H1 (cell line): ENCODE results near the gene RRAGC. TPM values are rescaled to one million over a fixed set of nuclear protein-coding genes. Genes with fewer than 3 reads are reported as not detected.
A peak's percentile ranks its signal among the peaks of the same experiment; 100 is the strongest.

Experiments
- CTCF ChIA-PET: fragments of 300-600 bp; sonication (Branson Sonifier 250); formaldehyde crosslinking; loops from one replicate; lab custom pipeline; 2021; ENCODE audit not compliant: partially characterized antibody; lab: Charles Lee
- POLR2A ChIA-PET: fragments of 300-600 bp; sonication (Branson Sonifier 250); formaldehyde crosslinking; loops from one replicate; lab custom pipeline; 2021; ENCODE audit warnings: inconsistent platforms; ENCODE audit not compliant: partially characterized antibody; lab: Charles Lee
- DNase-seq, 2 experiments: peaks; one replicate each; pipeline versions ENCODE4 v3.0.0 to v3.0.0-alpha.2; 2010 to 2022; ENCODE audit warnings: low spot score in 2 of 2, low read depth in 1 of 2, mixed read lengths in 1 of 2
- FAIRE-seq: peaks from 2 replicates; lab custom pipeline; 2011; peaks lifted over from hg19 to GRCh38; lab: Jason Lieb, UNC
- H2AFZ ChIP-seq: 2 replicates; pipeline ENCODE4 v1.8.1; 2012; ENCODE audit warnings: low read length, inconsistent platforms
- H2AK5ac ChIP-seq: 2 replicates; pipeline ENCODE4 v1.6.1; 2013; ENCODE audit warnings: low read depth, low read length
- H2BK120ac ChIP-seq: replicated peaks from 2 replicates; pipeline ENCODE3; 2013; ENCODE audit warnings: low read depth, low read length, inconsistent platforms
- H2BK12ac ChIP-seq: 2 replicates; pipeline ENCODE4 v1.6.1; 2013; ENCODE audit warnings: low read depth, low read length
- H2BK15ac ChIP-seq: 2 replicates; pipeline ENCODE4 v1.6.1; 2013; ENCODE audit warnings: low read length
- H2BK20ac ChIP-seq: 2 replicates; pipeline ENCODE4 v1.6.1; 2013; ENCODE audit warnings: low read length
- H2BK5ac ChIP-seq: 2 replicates; pipeline ENCODE4 v1.6.1; 2013; ENCODE audit warnings: low read depth, low read length
- H3K14ac ChIP-seq: 2 replicates; pipeline ENCODE4 v1.6.1; 2013; ENCODE audit warnings: inconsistent platforms; ENCODE audit not compliant: insufficient read length
- H3K18ac ChIP-seq: 2 replicates; pipeline ENCODE4 v1.6.1; 2013; ENCODE audit warnings: low read length; ENCODE audit errors: extremely low read depth
- H3K23ac ChIP-seq: 2 replicates; pipeline ENCODE4 v1.6.1; 2013; ENCODE audit warnings: inconsistent platforms; ENCODE audit not compliant: insufficient read length
- H3K23me2 ChIP-seq: 2 replicates; pipeline ENCODE4 v1.6.1; 2013; ENCODE audit warnings: low read depth, low read length
- H3K27ac ChIP-seq: 2 replicates; pipeline ENCODE4 v1.6.1; 2011; ENCODE audit warnings: low read depth, low read length, inconsistent platforms
- H3K27me3 ChIP-seq, 4 experiments: replicated peaks in 1 of 4; 1 replicate in 1 of 4; 2 replicates in 3 of 4; pipeline versions ENCODE4 v1.6.1 to v1.8.1; 2011 to 2013; ENCODE audit warnings: low read length in 3 of 4, mild to moderate bottlenecking in 3 of 4, inconsistent platforms in 2 of 4, mixed read lengths in 2 of 4, moderate library complexity in 1 of 4; ENCODE audit not compliant: control insufficient read depth in 3 of 4, insufficient read depth in 3 of 4; ENCODE audit errors: extremely low read depth in 1 of 4
- H3K36me3 ChIP-seq, 4 experiments: 2 replicates each; pipeline versions ENCODE4 v1.6.1 to v1.8.1; 2011 to 2013; ENCODE audit warnings: mild to moderate bottlenecking in 4 of 4, low read length in 3 of 4, moderate library complexity in 2 of 4, control low read depth in 1 of 4, inconsistent platforms in 1 of 4; ENCODE audit not compliant: insufficient read depth in 4 of 4, control insufficient read depth in 2 of 4
- H3K4ac ChIP-seq: replicated peaks from 2 replicates; pipeline ENCODE3; 2013; ENCODE audit warnings: low read length, low read depth, mixed read lengths, inconsistent platforms; ENCODE audit not compliant: insufficient read length
- H3K4me1 ChIP-seq, 4 experiments: replicated peaks in 1 of 4; 1 replicate in 1 of 4; 2 replicates in 3 of 4; pipeline versions ENCODE4 v1.6.1 to v1.8.1; 2011 to 2013; ENCODE audit warnings: low read length in 3 of 4, inconsistent platforms in 2 of 4, mixed read lengths in 1 of 4; ENCODE audit not compliant: insufficient read depth in 4 of 4, control insufficient read depth in 3 of 4
- H3K4me2 ChIP-seq, 2 experiments: 2 replicates each; pipeline versions ENCODE4 v1.6.1 to v1.8.1; 2011 to 2013; ENCODE audit warnings: low read depth in 2 of 2, low read length in 2 of 2, control low read depth in 1 of 2, inconsistent platforms in 1 of 2, mild to moderate bottlenecking in 1 of 2; ENCODE audit not compliant: insufficient read depth in 1 of 2
- H3K4me3 ChIP-seq, 4 experiments: fragments of 200-600, 300-600 bp in 1 of 4; sonication (generic), shearing (Covaris generic), sonication (Bioruptor Twin) in 1 of 4; 2 replicates each; pipeline versions ENCODE4 v1.5.1 to v1.8.1; 2011 to 2016; ENCODE audit warnings: low read length in 4 of 4, low read depth in 3 of 4, control low read depth in 2 of 4, inconsistent platforms in 2 of 4, mild to moderate bottlenecking in 2 of 4, mixed read lengths in 1 of 4, moderate library complexity in 1 of 4; ENCODE audit not compliant: insufficient read depth in 2 of 4; ENCODE audit errors: extremely low read depth in 1 of 4
- H3K56ac ChIP-seq: replicated peaks from 2 replicates; pipeline ENCODE3; 2013; ENCODE audit warnings: low read depth, mild to moderate bottlenecking, mixed read lengths, low read length, inconsistent platforms; ENCODE audit not compliant: insufficient read length
- H3K79me1 ChIP-seq: 2 replicates; pipeline ENCODE4 v1.6.1; 2013; ENCODE audit warnings: low read depth, low read length, control low read depth
- H3K79me2 ChIP-seq, 2 experiments: 2 replicates each; pipeline versions ENCODE4 v1.6.1 to v1.8.1; 2012 to 2013; ENCODE audit warnings: low read length in 2 of 2, mild to moderate bottlenecking in 2 of 2, inconsistent platforms in 1 of 2; ENCODE audit not compliant: insufficient read depth in 2 of 2, control insufficient read depth in 1 of 2
- H3K9ac ChIP-seq, 4 experiments: replicated peaks in 1 of 4; 1 replicate in 1 of 4; 2 replicates in 3 of 4; pipeline versions ENCODE4 v1.6.1 to v1.8.1; 2011 to 2013; ENCODE audit warnings: low read depth in 3 of 4, low read length in 3 of 4, control low read depth in 2 of 4, mild to moderate bottlenecking in 2 of 4, moderate library complexity in 2 of 4, inconsistent platforms in 1 of 4; ENCODE audit errors: extremely low read depth in 1 of 4
- H3K9me3 ChIP-seq, 2 experiments: 2 replicates each; pipeline versions ENCODE4 v1.6.1 to v1.8.1; 2012 to 2013; ENCODE audit warnings: mild to moderate bottlenecking in 2 of 2, moderate library complexity in 2 of 2, control low read depth in 1 of 2, inconsistent platforms in 1 of 2, low read depth in 1 of 2, low read length in 1 of 2, mixed read lengths in 1 of 2; ENCODE audit not compliant: insufficient read depth in 2 of 2
- H4K20me1 ChIP-seq, 2 experiments: replicated peaks in 1 of 2; 2 replicates each; pipeline versions ENCODE3 to v1.8.1; 2011 to 2013; ENCODE audit warnings: inconsistent platforms in 2 of 2, low read length in 2 of 2, mild to moderate bottlenecking in 1 of 2; ENCODE audit not compliant: insufficient read depth in 2 of 2, control insufficient read depth in 1 of 2
- H4K5ac ChIP-seq: 2 replicates; pipeline ENCODE4 v1.6.1; 2013; ENCODE audit warnings: low read length, low read depth, mixed read lengths, inconsistent platforms; ENCODE audit not compliant: insufficient read length
- H4K8ac ChIP-seq: 2 replicates; pipeline ENCODE4 v1.8.0; 2013; ENCODE audit warnings: mild to moderate bottlenecking, moderate library complexity, low read length, inconsistent platforms; ENCODE audit not compliant: insufficient read depth; ENCODE audit errors: extremely low read depth
- H4K91ac ChIP-seq: replicated peaks from 2 replicates; pipeline ENCODE3; 2013; ENCODE audit warnings: low read length, mixed read lengths, inconsistent platforms; ENCODE audit not compliant: insufficient read length
- BRCA1 ChIP-seq: IDR thresholded peaks from 2 replicates; pipeline ENCODE4 v1.6.1; 2012; ENCODE audit warnings: low read depth, low read length, improper control_type of control experiment
- EP300 ChIP-seq, 2 experiments: IDR thresholded peaks; 1 replicate in 1 of 2; 2 replicates in 1 of 2; pipeline ENCODE4 v1.6.1; 2011 to 2012; ENCODE audit warnings: low read depth in 2 of 2, low read length in 2 of 2, mild to moderate bottlenecking in 2 of 2, borderline replicate concordance in 1 of 2, inconsistent platforms in 1 of 2, moderate library complexity in 1 of 2
- FOSL1 ChIP-seq: IDR thresholded peaks from 2 replicates; pipeline ENCODE4 v1.6.1; 2011; ENCODE audit warnings: mild to moderate bottlenecking, low read depth, low read length, moderate library complexity; ENCODE audit not compliant: insufficient read depth
- GABPA ChIP-seq: IDR thresholded peaks from 2 replicates; pipeline ENCODE4 v1.6.1; 2011; ENCODE audit warnings: mild to moderate bottlenecking, low read length, moderate library complexity, borderline replicate concordance; ENCODE audit not compliant: insufficient read depth
- GTF2F1 ChIP-seq: IDR thresholded peaks from 2 replicates; pipeline ENCODE4 v1.6.1; 2012; ENCODE audit warnings: low read depth, low read length, improper control_type of control experiment, borderline replicate concordance
- MAFK ChIP-seq: IDR thresholded peaks from 2 replicates; pipeline ENCODE4 v1.6.1; 2012; ENCODE audit warnings: low read depth, mild to moderate bottlenecking, improper control_type of control experiment, low read length
- NRF1 ChIP-seq: IDR thresholded peaks from 2 replicates; pipeline ENCODE4 v1.6.1; 2011; ENCODE audit warnings: mild to moderate bottlenecking, low read depth, low read length, improper control_type of control experiment
- RAD21 ChIP-seq, 2 experiments: IDR thresholded peaks in 1 of 2; conservative IDR thresholded peaks in 1 of 2; 2 replicates each; pipeline ENCODE4 v1.6.1; 2011; ENCODE audit warnings: low read depth in 2 of 2, low read length in 2 of 2, improper control_type of control experiment in 1 of 2, inconsistent platforms in 1 of 2, mild to moderate bottlenecking in 1 of 2, moderate library complexity in 1 of 2
- RXRA ChIP-seq: IDR thresholded peaks from 2 replicates; pipeline ENCODE4 v1.6.1; 2011; ENCODE audit warnings: low read depth, mild to moderate bottlenecking, low read length, moderate library complexity; ENCODE audit not compliant: insufficient read depth
- SIX5 ChIP-seq: IDR thresholded peaks from 2 replicates; pipeline ENCODE4 v1.6.1; 2011; ENCODE audit warnings: mild to moderate bottlenecking, low read depth, low read length
- WGBS, 2 experiments: shearing (Covaris generic) in 1 of 2; methylation state at CpG; one replicate each; pipeline versions ENCODE4 v1.1.6 to v1.1.7; 2013 to 2015; ENCODE audit warnings: low lambda C conversion rate in 2 of 2, mixed read lengths in 2 of 2, inconsistent platforms in 1 of 2, low coverage in 1 of 2, missing lambda C conversion rate in 1 of 2; ENCODE audit not compliant: insufficient replicate concordance in 2 of 2, insufficient coverage in 1 of 2, insufficient read length in 1 of 2; ENCODE audit errors: extremely low coverage in 1 of 2, missing lambda C conversion rate in 1 of 2; 5-methylcytosine and 5-hydroxymethylcytosine counted together
- polyA plus RNA-seq, 7 experiments: library from polyadenylated mRNA; depleted of rRNA in 3 of 7; stranded (reverse) in 5 of 7; unstranded in 2 of 7; fragments of >200 nt in 5 of 7; fragments of 200-250 nt in 2 of 7; gene quantifications; 1 replicate in 5 of 7; 2 replicates in 1 of 7; 4 replicates in 1 of 7; pipeline versions ENCODE4 v1.2.1 to v1.2.3, GENCODE V29; 2011 to 2013; ENCODE audit warnings: missing spikeins in 2 of 7, mixed read lengths in 2 of 7
- total RNA-seq: library from RNA; stranded (reverse); fragmentation: NEBNext Ultra II Directional; extraction: Animal tissue kit (Norgen Biotek cat#: 25700); gene quantifications from 2 replicates; pipeline ENCODE4 v1.2.1, GENCODE V29; 2021

Gene RRAGC
- total and polyA plus RNA-seq, 2 of the 8 experiments (the other 6 are each of a cell fraction or from before 2014, with no cell fraction given): 12.0 to 16.5 TPM

- no peaks in the 10 kb centered on the region for H3K36me3 ChIP-seq
- no peak overlapping the region for H3K4me3 ChIP-seq
- no peak overlapping the region for H4K8ac ChIP-seq
- no peak overlapping the region for H3K4ac ChIP-seq
- no peak for FAIRE-seq
- no peak overlapping the region for H2BK12ac ChIP-seq
- no peaks in the 10 kb centered on the region for H3K79me1 ChIP-seq
- peaks cover 5 to 9% (median 8%) of the 10 kb centered on the region in 4 experiments for H3K4me1 ChIP-seq
- H2BK15ac ChIP-seq: 0 out of 2 replicates have a peak overlapping the region, but pooled peaks have one; percentile 46
- no peak overlapping the region for H4K91ac ChIP-seq
- TF ChIP-seq GTF2F1: no peak
- TF ChIP-seq FOSL1: no peak
- TF ChIP-seq SIX5: no peak
- no peak for TF ChIP-seq MAFK
- TF ChIP-seq EP300 (IDR thresholded peaks at IDR 0.05; ENCODE audit: borderline replicate concordance in 1 of 2, low read depth in 2 of 2, low read length in 2 of 2): no peak
- no peak for TF ChIP-seq RXRA
- no peak for TF ChIP-seq GABPA
- no peak for TF ChIP-seq NRF1
- TF ChIP-seq BRCA1: no peak
- TF ChIP-seq RAD21 (IDR thresholded peaks at IDR 0.05 in 1 of 2, conservative IDR thresholded peaks at IDR 0.05 in 1 of 2; ENCODE audit: low read depth in 2 of 2, low read length in 2 of 2): no peak
- no peak overlapping the region for H3K9ac ChIP-seq
- no peak overlapping the region for H3K14ac ChIP-seq
- H3K4me2 ChIP-seq: no peak overlapping the region
- H2AK5ac ChIP-seq: no peak overlapping the region
- H3K18ac ChIP-seq: no peak overlapping the region; the same call in 1 of the 2 replicates
- no peak overlapping the region for H2AFZ ChIP-seq
- POLR2A ChIA-PET: interaction anchor here (1.3 to 1.9 kb wide), 2 partner anchors 8 to 15 kb away, joined by 4 read pairs; no protein-coding TSS in a partner anchor
- CTCF ChIA-PET: interaction anchor here (0.5 to 2.6 kb wide), 13 partner anchors 9 to 1221 kb away, joined by 3 to 12 read pairs (median 4); no protein-coding TSS in a partner anchor
- H3K27ac ChIP-seq: no peak overlapping the region
- no peak overlapping the region for H4K5ac ChIP-seq
- no peak overlapping the region for H3K23ac ChIP-seq
- no peak overlapping the region for H2BK5ac ChIP-seq
- no peaks in the 10 kb centered on the region for H4K20me1 ChIP-seq
- peaks cover 3% of the 10 kb centered on the region; the same call in 1 of the 2 replicates for H3K23me2 ChIP-seq
- no peaks in the 10 kb centered on the region for H3K9me3 ChIP-seq
- H3K27me3 ChIP-seq: peaks cover under 1 to 31% (median 23%) of the 10 kb centered on the region in 4 experiments
- 87% methylated on average over 14 of the region's 16 CpGs; no CpG with 5 or more reads in 1 of the 2 experiments for WGBS, 2 experiments
- DNase-seq: no peak
- no peaks in the 10 kb centered on the region for H3K79me2 ChIP-seq
- H2BK120ac ChIP-seq: no peak overlapping the region
- H3K56ac ChIP-seq: no peak overlapping the region
- 0 out of 2 replicates have a peak overlapping the region, but pooled peaks have one; percentile 32 for H2BK20ac ChIP-seq
These were observed 58.6 kb downstream of the RRAGC start for GRCh38 chr1:38800720-38801671.
